ENCODE data around the gene KAZN.

GRCh38 chr1:14825396-14825795 lies 226.9 kb downstream of the KAZN start:
- TF ChIP-seq CTCF (IDR thresholded peaks at IDR 0.05) (no peak), POLR2A (IDR thresholded peaks at IDR 0.05) (no peak)
